Mesenchymal stem cell (in vitro differentiated cells and primary cell): ENCODE data around the gene SLC25A2. TPM values are rescaled to one million over a fixed set of nuclear protein-coding genes. Genes with fewer than 3 reads are reported as not detected.
"Not testable (repeated sequence)": the region's sequence is repeated elsewhere in the genome, so short reads cannot be mapped to it uniquely, and the experiment has no call there.

Experiments used
- DNase-seq: peaks from one replicate; pipeline ENCODE4 v3.0.0-alpha.2; 2013
- H2AFZ ChIP-seq: one replicate; pipeline ENCODE4 v1.6.1; 2013; ENCODE audit warnings: low read depth, mild to moderate bottlenecking, control low read depth, inconsistent platforms, low read length, moderate library complexity
- H2AK5ac ChIP-seq: 2 replicates; pipeline ENCODE4 v1.6.1; 2013; ENCODE audit warnings: low read length, moderate library complexity, mild to moderate bottlenecking, inconsistent platforms; ENCODE audit not compliant: severe bottlenecking
- H2BK120ac ChIP-seq: one replicate; pipeline ENCODE4 v1.6.1; 2013; ENCODE audit warnings: low read depth, mild to moderate bottlenecking, inconsistent platforms, low read length, moderate library complexity
- H2BK12ac ChIP-seq, 2 experiments: one replicate each; pipeline ENCODE4 v1.6.1; 2013; ENCODE audit warnings: inconsistent platforms in 2 of 2, low read length in 2 of 2, mild to moderate bottlenecking in 2 of 2, moderate library complexity in 2 of 2, control low read depth in 1 of 2
- H2BK15ac ChIP-seq: one replicate; pipeline ENCODE4 v1.6.1; 2013; ENCODE audit warnings: mild to moderate bottlenecking, low read depth, inconsistent platforms; ENCODE audit not compliant: poor library complexity, severe bottlenecking
- H2BK5ac ChIP-seq: 2 replicates; pipeline ENCODE4 v1.6.1; 2013; ENCODE audit warnings: low read depth, mild to moderate bottlenecking, low read length, control low read depth, inconsistent platforms; ENCODE audit not compliant: poor library complexity, severe bottlenecking
- H3K14ac ChIP-seq, 2 experiments: one replicate each; pipeline ENCODE4 v1.6.1; 2013; ENCODE audit warnings: inconsistent platforms in 2 of 2, low read length in 2 of 2, control low read depth in 1 of 2, mild to moderate bottlenecking in 1 of 2, moderate library complexity in 1 of 2
- H3K18ac ChIP-seq, 2 experiments: one replicate each; pipeline ENCODE4 v1.6.1; 2013; ENCODE audit warnings: inconsistent platforms in 2 of 2, low read length in 2 of 2, control low read depth in 1 of 2, low read depth in 1 of 2, mild to moderate bottlenecking in 1 of 2
- H3K23ac ChIP-seq, 2 experiments: one replicate each; pipeline ENCODE4 v1.6.1; 2013; ENCODE audit warnings: inconsistent platforms in 2 of 2, low read length in 2 of 2, mild to moderate bottlenecking in 2 of 2, moderate library complexity in 2 of 2, control low read depth in 1 of 2
- H3K27ac ChIP-seq: 2 replicates; pipeline ENCODE4 v1.5.1; 2013; ENCODE audit warnings: mild to moderate bottlenecking, moderate library complexity, low read length, control low read depth, inconsistent platforms; ENCODE audit not compliant: poor library complexity, severe bottlenecking
- H3K27me3 ChIP-seq, 2 experiments: 2 replicates each; pipeline versions ENCODE4 v1.6.1 to v1.7.0; 2013; ENCODE audit warnings: low read length in 2 of 2, mild to moderate bottlenecking in 2 of 2, moderate library complexity in 2 of 2, control low read depth in 1 of 2, inconsistent platforms in 1 of 2; ENCODE audit not compliant: control insufficient read depth in 1 of 2, insufficient read depth in 1 of 2
- H3K36me3 ChIP-seq, 2 experiments: 2 replicates each; pipeline versions ENCODE4 v1.6.1 to v1.7.0; 2013; ENCODE audit warnings: low read length in 2 of 2, control low read depth in 1 of 2, inconsistent platforms in 1 of 2, low read depth in 1 of 2, mild to moderate bottlenecking in 1 of 2; ENCODE audit not compliant: insufficient read depth in 2 of 2, control insufficient read depth in 1 of 2
- H3K4ac ChIP-seq, 2 experiments: one replicate each; pipeline ENCODE4 v1.6.1; 2013; ENCODE audit warnings: inconsistent platforms in 2 of 2, low read length in 2 of 2, mild to moderate bottlenecking in 2 of 2, moderate library complexity in 2 of 2, control low read depth in 1 of 2, low read depth in 1 of 2
- H3K4me1 ChIP-seq: 2 replicates; pipeline ENCODE4 v1.6.1; 2013; ENCODE audit warnings: low read depth, low read length, control low read depth; ENCODE audit not compliant: control insufficient read depth, insufficient read depth
- H3K4me2 ChIP-seq: 2 replicates; pipeline ENCODE4 v1.6.1; 2013; ENCODE audit warnings: low read length, mild to moderate bottlenecking, inconsistent platforms; ENCODE audit not compliant: poor library complexity, severe bottlenecking
- H3K4me3 ChIP-seq, 2 experiments: 2 replicates each; pipeline versions ENCODE4 v1.5.1 to v1.7.0; 2013; ENCODE audit warnings: low read length in 2 of 2, mild to moderate bottlenecking in 2 of 2, control low read depth in 1 of 2, low read depth in 1 of 2; ENCODE audit not compliant: insufficient read depth in 1 of 2
- H3K79me1 ChIP-seq: replicated peaks from 2 replicates; pipeline ENCODE4 v1.6.1; 2013; ENCODE audit warnings: mild to moderate bottlenecking, control low read depth, low read length, inconsistent platforms; ENCODE audit not compliant: poor library complexity, severe bottlenecking
- H3K9ac ChIP-seq: 2 replicates; pipeline ENCODE4 v1.7.0; 2013; ENCODE audit warnings: mild to moderate bottlenecking, low read length, moderate library complexity
- H3K9me3 ChIP-seq: 2 replicates; pipeline ENCODE4 v1.7.0; 2013; ENCODE audit warnings: mild to moderate bottlenecking, low read length; ENCODE audit not compliant: control insufficient read depth
- H4K8ac ChIP-seq: one replicate; pipeline ENCODE4 v1.6.1; 2013; ENCODE audit warnings: inconsistent platforms, mild to moderate bottlenecking, low read length, moderate library complexity
- H4K91ac ChIP-seq: one replicate; pipeline ENCODE4 v1.6.1; 2013; ENCODE audit warnings: mild to moderate bottlenecking, low read length, inconsistent platforms
- WGBS: methylation state at CpG from one replicate; pipeline ENCODE4 v1.1.7; 2013; ENCODE audit warnings: mixed read lengths; 5-methylcytosine and 5-hydroxymethylcytosine counted together
- polyA plus RNA-seq, 2 experiments: library from polyadenylated mRNA; stranded (reverse); fragments of 200-250 nt; gene quantifications; one replicate each; pipeline ENCODE4 v1.2.3, GENCODE V29; 2013

The SLC25A2 gene
- not detected for polyA plus RNA-seq (2013, experiment 1 of 2)
- polyA plus RNA-seq (2013, experiment 2 of 2): not detected

DNA sequence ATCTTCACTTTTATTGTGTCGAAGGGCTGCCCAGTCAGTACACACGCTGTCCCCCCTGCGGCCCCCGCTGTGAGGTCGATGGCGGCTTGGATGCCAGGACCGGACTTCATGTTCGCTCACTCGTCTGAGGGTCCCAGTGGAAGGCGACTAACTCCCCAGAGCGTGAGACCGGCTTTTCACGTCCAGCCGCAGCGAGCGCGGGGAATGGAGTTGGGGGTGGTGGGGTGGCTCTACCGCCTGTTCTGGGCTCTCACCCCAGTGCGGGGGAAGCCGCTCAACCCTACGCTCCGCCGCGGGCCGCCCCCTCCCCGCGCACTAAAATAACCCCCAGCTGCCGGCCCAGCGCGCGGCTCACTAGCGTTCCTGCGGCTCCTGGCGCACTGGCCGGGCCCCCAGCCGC lies at the start of gene SLC25A2:
Gene SLC25A2, minus strand, starts transcription at position 294 of the 400 bp plus-strand sequence. Its CDS starts 184 bp downstream, at position 110.
- no peak within 1 kb of the TSS for H2AFZ ChIP-seq
- no peaks in the 10 kb centered on the region for H3K4me1 ChIP-seq
- no peak within 1 kb of the TSS for H4K8ac ChIP-seq
- DNase-seq: no peak
- no peak within 1 kb of the TSS for H2BK5ac ChIP-seq
- peak within 1 kb of the TSS; percentile 10 for H4K91ac ChIP-seq
- no peak within 1 kb of the TSS for H2BK12ac ChIP-seq
- no peak within 1 kb of the TSS for H2BK120ac ChIP-seq
- H3K18ac ChIP-seq: no peak within 1 kb of the TSS
- no peak within 1 kb of the TSS for H2BK15ac ChIP-seq
- H3K79me1 ChIP-seq: peaks cover 26% of the 10 kb centered on the region
- no peaks in the 10 kb centered on the region for H3K27me3 ChIP-seq
- no peak within 1 kb of the TSS for H3K23ac ChIP-seq
- H3K14ac ChIP-seq: no peak within 1 kb of the TSS
- H3K9ac ChIP-seq: no peak within 1 kb of the TSS
- no peak within 1 kb of the TSS for H3K4ac ChIP-seq
- peaks cover 87% of the 10 kb centered on the region for H3K9me3 ChIP-seq
- H3K4me3 ChIP-seq: peak within 1 kb of the TSS; percentile 18 to 37
- H3K36me3 ChIP-seq: peaks cover 0 to 11% of the 10 kb centered on the region in 2 experiments
- 98% methylated on average over 36 of the region's 36 CpGs for WGBS
- no peak within 1 kb of the TSS for H3K27ac ChIP-seq
- no peak within 1 kb of the TSS for H3K4me2 ChIP-seq
- no peak within 1 kb of the TSS for H2AK5ac ChIP-seq

DNA sequence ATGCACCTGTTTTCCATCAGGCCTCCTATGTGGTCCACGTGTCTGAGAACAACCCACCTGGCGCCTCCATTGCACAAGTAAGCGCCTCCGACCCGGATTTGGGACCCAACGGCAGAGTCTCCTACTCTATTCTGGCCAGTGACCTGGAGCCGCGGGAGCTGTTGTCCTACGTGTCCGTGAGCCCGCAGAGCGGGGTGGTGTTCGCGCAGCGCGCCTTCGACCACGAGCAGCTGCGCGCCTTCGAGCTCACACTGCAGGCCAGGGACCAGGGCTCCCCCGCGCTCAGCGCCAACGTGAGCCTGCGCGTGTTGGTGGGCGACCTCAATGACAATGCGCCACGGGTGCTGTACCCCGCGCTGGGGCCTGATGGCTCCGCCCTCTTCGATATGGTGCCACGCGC lies 47.7 kb upstream of the SLC25A2 start:
- Histone ChIP-seq H3K18ac (no peak overlapping the region), H3K27ac (no peak overlapping the region), H3K36me3 (no peaks in the 10 kb centered on the region), H3K23ac (no peak overlapping the region), H3K4ac (no peak overlapping the region), H2AFZ (no peak overlapping the region), H2BK12ac (no peak overlapping the region), H3K4me3 (no peak overlapping the region), H2BK5ac (no peak overlapping the region), H4K91ac (no peak overlapping the region), H2AK5ac (no peak overlapping the region), H2BK120ac (no peak overlapping the region), H3K4me1 (peaks cover 1% of the 10 kb centered on the region), H3K9me3 (peaks cover 57% of the 10 kb centered on the region), H3K9ac (no peak overlapping the region), H3K4me2 (no peak overlapping the region), H3K27me3 (no peaks in the 10 kb centered on the region), H3K14ac (no peak overlapping the region), H4K8ac (no peak overlapping the region), H2BK15ac (no peak overlapping the region), H3K79me1 (no peaks in the 10 kb centered on the region)
- DNase-seq: no peak
- 92% methylated on average over 20 of the region's 36 CpGs for WGBS

DNA sequence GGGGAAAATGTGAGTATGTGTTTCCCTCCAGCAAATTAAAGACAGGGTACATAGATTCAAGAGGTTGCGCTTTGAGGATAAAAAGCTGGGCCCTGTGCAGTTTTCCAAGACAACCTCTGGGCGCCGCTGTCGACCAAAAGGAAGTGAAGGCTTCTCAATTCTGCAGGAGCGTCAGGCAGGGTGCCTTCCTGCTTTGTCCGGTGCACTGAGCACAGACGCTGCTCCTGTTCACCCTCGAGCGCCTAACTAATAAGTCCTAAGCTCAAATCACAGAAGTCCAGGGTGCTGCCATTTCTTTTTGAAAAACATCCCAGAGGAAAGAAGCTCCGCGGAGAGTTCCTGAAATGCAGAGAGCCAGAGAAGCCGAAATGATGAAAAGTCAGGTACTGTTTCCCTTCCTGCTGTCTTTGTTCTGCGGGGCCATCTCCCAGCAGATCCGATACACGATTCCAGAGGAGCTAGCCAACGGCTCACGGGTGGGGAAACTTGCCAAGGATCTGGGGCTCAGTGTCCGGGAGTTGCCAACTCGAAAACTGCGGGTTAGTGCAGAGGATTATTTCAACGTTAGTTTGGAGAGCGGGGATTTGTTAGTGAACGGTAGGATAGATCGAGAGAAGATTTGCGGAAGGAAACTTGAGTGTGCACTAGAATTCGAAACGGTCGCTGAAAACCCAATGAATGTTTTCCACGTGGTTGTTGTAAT lies 46.2 kb upstream of the SLC25A2 start, which contains the start of gene PCDHGB1:
Gene PCDHGB1, plus strand, starts transcription at position 183 of the 703 bp plus-strand sequence. Its CDS starts 162 bp downstream, at position 345.
- H2BK15ac ChIP-seq: no peak within 1 kb of the TSS
- DNase-seq: peak; percentile 15
- H2AFZ ChIP-seq: no peak within 1 kb of the TSS
- H3K23ac ChIP-seq: no peak within 1 kb of the TSS
- H3K18ac ChIP-seq: no peak within 1 kb of the TSS
- no peak within 1 kb of the TSS for H3K9ac ChIP-seq
- no peak within 1 kb of the TSS for H2AK5ac ChIP-seq
- H3K27ac ChIP-seq: no peak within 1 kb of the TSS
- no peak within 1 kb of the TSS for H2BK5ac ChIP-seq
- H3K36me3 ChIP-seq: no peaks in the 10 kb centered on the region
- no peak within 1 kb of the TSS for H4K91ac ChIP-seq
- peaks cover 53% of the 10 kb centered on the region for H3K9me3 ChIP-seq
- H3K27me3 ChIP-seq: no peaks in the 10 kb centered on the region
- peak within 1 kb of the TSS in 1 of 2 experiments; percentile 50 for H3K4me3 ChIP-seq
- H3K4me1 ChIP-seq: peaks cover 1% of the 10 kb centered on the region
- H2BK12ac ChIP-seq: no peak within 1 kb of the TSS
- H3K4ac ChIP-seq: no peak within 1 kb of the TSS
- no peak within 1 kb of the TSS for H3K4me2 ChIP-seq
- no peak within 1 kb of the TSS for H2BK120ac ChIP-seq
- no peak within 1 kb of the TSS for H3K14ac ChIP-seq
- H4K8ac ChIP-seq: no peak within 1 kb of the TSS
- WGBS: 67% methylated on average over 29 of the region's 29 CpGs
- no peaks in the 10 kb centered on the region for H3K79me1 ChIP-seq

DNA sequence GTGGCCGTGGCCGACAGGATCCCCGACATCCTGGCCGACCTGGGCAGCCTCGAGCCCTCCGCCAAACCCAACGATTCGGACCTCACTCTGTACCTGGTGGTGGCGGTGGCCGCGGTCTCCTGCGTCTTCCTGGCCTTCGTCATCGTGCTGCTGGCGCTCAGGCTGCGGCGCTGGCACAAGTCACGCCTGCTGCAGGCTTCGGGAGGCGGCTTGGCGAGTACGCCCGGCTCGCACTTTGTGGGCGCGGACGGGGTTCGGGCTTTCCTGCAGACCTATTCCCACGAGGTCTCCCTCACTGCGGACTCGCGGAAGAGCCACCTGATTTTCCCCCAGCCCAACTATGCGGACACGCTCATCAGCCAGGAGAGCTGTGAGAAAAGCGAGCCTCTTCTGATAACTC lies 42.2 kb upstream of the SLC25A2 start:
- H3K9me3 ChIP-seq: peaks cover 53% of the 10 kb centered on the region
- H3K4me1 ChIP-seq, H2AFZ ChIP-seq, H3K9ac ChIP-seq, H3K79me1 ChIP-seq, H3K27ac ChIP-seq, H3K4me3 ChIP-seq, H2AK5ac ChIP-seq, H2BK5ac ChIP-seq, DNase-seq, H2BK15ac ChIP-seq, H3K27me3 ChIP-seq, H3K4me2 ChIP-seq, H2BK12ac ChIP-seq, H3K36me3 ChIP-seq, H3K23ac ChIP-seq, H4K91ac ChIP-seq, H4K8ac ChIP-seq, H3K14ac ChIP-seq, H3K4ac ChIP-seq, H2BK120ac ChIP-seq, H3K18ac ChIP-seq: not testable (repeated sequence)
- 96% methylated on average over 13 of the region's 35 CpGs for WGBS
